Stimulated activated CD8-positive, alpha-beta memory T cell treated with anti-CD3 and anti-CD28 coated beads, Interleukin-12 subunit alpha, Interleukin-12 subunit beta, amount 100 ng/mL, for 24 hours (primary cell): Measurements from ENCODE around the gene METRNL.
"Not testable (repeated sequence)": the region's sequence is repeated elsewhere in the genome, so short reads cannot be mapped to it uniquely, and the experiment has no call there.

Experiments used
- DNase-seq: peaks from one replicate; pipeline ENCODE4 v3.0.0-alpha.2; 2020; ENCODE audit errors: extremely low read depth

METRNL gene

DNA sequence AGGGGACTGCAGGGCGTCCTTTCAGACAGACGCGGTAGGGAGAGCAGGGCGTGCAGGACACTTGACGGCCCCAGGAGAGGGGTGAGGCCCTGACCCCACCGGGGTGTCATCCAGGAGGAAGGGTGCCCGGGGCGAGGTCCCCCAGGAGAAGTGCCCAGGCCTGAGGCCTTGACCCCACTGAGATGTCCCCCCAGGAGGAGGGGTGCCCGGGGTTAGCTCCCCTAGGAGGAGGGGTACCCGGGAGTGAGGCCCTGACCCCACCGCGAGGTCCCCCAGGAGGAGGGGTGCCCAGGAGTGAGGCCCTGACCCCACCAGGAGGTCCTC is 27.2 kb upstream of the METRNL start:
- no peak for DNase-seq

GRCh38 chr17:83053021-83053681 is 26.3 kb upstream of the METRNL start:
- no peak for DNase-seq

DNA sequence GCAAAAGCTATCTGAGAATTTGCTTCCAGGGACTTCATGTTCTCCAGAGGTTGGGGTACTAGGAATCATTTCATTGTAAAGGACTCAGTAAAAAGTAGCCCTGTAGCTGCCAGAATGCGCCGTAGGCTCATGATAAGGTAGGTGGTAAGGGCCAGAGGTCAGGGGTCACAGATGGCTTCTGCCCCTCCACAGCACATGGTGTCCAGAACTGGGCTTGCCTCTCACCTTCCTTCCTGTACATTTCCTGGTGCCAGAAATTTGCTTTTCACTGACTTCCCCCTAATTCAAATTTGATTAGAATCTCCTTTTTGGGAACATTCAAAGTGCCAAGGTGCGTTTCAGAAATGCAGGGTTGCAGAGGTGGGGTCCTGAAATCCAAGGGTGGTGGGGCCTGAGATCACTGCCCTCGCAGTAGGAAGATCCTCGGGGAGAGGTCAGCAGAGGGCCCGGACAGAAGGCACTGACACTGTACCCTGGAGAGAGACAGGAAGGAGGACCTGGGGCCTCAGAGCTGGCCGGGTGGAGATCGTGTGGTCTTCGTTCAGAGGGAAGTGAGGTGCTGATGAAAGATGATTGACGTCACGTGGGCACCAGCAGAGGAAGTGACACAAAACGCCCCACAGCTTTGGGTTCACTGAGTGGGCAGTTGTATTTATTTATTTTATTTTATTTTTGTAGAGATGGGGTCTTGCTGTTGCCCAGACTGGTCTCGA is 25.5 kb upstream of the METRNL start:
- no peak for DNase-seq

- no peak for DNase-seq
Observed at GRCh38 chr17:83054518-83055125, 24.8 kb upstream of the METRNL start.

- DNase-seq, result not testable (repeated sequence)
Observed at GRCh38 chr17:83055176-83055575, 24.2 kb upstream of the METRNL start.

- DNase-seq, result no peak
Observed at GRCh38 chr17:83055911-83056582, 23.4 kb upstream of the METRNL start.

- no peak for DNase-seq
Observed at GRCh38 chr17:83056583-83057396, 22.6 kb upstream of the METRNL start.

DNA sequence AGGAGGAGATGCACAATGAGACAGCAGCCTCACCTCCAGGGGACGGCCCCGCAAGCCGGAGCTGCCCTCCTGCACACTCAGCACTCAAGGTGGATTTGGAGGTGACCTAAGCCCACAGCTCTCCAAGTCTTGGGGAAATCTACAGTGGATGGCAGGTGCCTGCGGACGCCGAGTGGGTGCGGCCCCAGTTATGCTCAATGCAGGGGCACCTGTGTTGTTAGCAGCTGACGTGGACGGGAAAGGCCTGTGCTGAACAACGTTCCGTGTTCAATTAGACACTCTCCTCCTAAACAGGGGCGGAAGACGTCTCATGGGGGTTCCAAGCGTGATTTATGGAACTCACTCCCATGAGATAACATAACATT is 22.0 kb upstream of the METRNL start:
- DNase-seq, result no peak

- no peak for DNase-seq
Observed at GRCh38 chr17:83057793-83058265, 21.6 kb upstream of the METRNL start.

DNA sequence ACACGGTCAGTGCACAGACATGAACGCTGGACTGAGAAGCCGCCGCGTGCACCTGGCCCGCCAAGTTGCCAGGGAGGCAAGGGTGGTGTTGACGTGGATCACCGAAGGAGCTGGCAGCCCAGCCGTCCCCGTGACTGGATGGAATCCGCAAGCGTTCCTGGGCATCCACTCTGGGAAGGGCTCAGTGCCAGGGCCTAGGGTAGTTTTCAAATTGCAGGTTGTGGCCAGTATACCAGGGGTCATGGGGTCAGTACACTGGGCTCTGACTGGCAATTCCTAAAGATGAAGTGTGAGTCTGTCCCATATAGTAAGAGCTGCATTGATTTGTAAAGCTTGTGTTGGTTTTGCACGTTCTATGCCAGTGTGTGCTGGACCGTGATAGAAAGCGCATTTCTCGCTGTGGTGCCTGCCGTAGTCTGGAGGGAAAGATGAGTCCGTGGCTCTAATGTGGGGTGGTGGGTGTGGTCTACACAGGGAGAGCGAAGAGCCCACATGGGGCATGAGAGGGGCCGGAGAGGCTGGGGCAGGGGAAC is 21.1 kb upstream of the METRNL start:
- no peak for DNase-seq

- DNase-seq, result no peak
Observed at GRCh38 chr17:83061586-83061985, 17.8 kb upstream of the METRNL start.

DNA sequence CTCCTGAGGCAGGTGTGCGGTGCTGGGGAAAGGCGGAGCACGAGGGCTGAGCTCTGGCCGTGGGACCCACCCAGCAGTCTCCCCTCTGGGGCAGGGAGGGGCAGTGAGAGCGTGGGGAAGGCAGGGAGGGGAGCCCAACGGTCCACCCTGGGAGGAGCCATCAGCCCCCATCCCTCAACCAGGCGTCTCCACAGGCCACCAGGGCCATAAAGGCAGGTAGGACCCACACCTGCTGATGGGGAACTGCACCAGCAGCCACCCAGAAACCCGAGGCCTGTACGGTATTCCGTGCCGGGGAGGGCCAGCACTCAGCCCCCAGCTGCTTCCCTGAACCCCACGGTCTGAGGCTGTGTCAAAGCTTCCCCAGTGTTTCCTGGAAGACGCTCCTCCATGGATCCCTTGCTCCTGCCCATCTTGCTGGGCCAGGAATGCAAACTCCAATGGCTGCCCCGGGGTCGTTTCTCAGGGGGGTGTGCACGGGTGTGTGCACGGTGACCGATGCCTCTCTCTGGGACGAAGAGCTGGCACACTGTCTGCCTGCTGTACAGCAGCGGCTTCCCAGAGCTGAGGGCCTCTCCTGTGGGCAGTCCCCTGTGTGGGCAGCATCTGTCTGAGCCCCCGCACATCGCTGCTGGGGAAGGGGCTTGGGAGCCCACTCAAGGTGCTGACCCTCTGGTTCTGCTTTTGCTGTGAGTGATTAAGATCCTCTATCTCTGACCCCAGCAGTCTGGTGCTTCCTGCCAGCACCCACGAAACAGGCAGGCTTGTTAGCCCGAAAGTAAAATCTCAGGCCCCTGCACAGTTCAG is 17.2 kb upstream of the METRNL start:
- DNase-seq, result no peak

- DNase-seq, result no peak
Observed at GRCh38 chr17:83062818-83063671, 16.4 kb upstream of the METRNL start.

DNA sequence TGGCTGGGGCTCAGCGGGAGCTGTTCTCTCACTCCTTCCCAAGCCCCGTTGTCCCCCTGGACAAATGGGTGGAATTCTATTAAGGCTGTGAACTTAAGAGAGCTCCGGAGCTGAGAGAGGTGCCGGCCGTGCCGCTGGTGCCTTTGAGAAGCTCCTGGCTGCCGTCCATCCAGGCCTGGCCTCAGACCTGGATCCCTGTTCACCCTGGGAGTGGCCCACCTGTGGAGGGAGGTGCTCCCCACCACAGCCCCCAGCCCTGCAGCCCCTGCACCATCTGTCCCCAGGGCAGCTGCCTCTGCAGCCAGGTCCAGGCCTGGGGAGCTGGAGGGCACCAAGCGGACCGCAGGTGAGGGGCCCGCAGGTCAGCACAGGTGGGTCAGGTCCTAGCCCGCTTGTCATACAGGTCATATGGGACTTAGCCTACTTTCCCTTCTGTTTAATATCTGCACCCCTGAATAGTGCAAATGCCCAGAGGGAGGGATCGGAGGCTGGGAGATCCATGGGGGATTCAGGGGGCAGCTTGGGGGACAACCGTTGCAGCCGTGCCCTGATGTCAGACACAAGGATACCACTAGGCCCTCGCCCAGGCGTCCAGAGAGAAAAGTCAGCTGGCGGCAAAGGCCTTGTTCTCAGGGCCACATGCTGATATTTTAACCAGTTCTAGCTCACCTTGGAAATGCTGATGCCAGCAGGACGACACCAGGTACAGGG is 15.2 kb upstream of the METRNL start:
- no peak for DNase-seq

- DNase-seq, result no peak
Observed at GRCh38 chr17:83064732-83065659, 14.4 kb upstream of the METRNL start.

GRCh38 chr17:83065660-83066542 is 13.5 kb upstream of the METRNL start:
- DNase-seq, result no peak

GRCh38 chr17:83066543-83066890 is 12.9 kb upstream of the METRNL start:
- DNase-seq, result not testable (repeated sequence)
